Measurements from ENCODE around the gene COPS6. TPM values are rescaled to one million over a fixed set of nuclear protein-coding genes. Genes with fewer than 3 reads are reported as not detected.

Gene COPS6
- total and polyA plus RNA-seq, 2 of the 4 experiments (the other 2 are of a cell fraction): 185 to 325 TPM

GRCh38 chr7:100085515-100085914, 3.3 kb upstream of the COPS6 start:
- H3K4me3 ChIP-seq (ENCODE audit: insufficient read depth, low read depth, low read length): no peak overlapping the region
- H3K23ac ChIP-seq (ENCODE audit: low read depth, low read length): no peak overlapping the region
- H4K8ac ChIP-seq (ENCODE audit: low read depth in 2 of 2, low read length in 2 of 2): peak overlapping the region in 1 of 2 experiments; percentile 68; a peak in 3 of 4 replicates
- peak overlapping the region; percentile 60 for H2AK9ac ChIP-seq (replicated peaks; ENCODE audit: low read depth, low read length, poor library complexity)
- CTCF ChIA-PET: no interaction called here
- no peak for ATAC-seq (ENCODE audit: low read depth)
- peak overlapping the region; percentile 86 for H2AK5ac ChIP-seq (ENCODE audit: low read depth, low read length)
- peak overlapping the region; percentile 78 for H3K14ac ChIP-seq (replicated peaks; ENCODE audit: low read depth, low read length)
- peak overlapping the region; percentile 85; the same call in 2 of the 3 replicates for H2BK15ac ChIP-seq (ENCODE audit: low read depth, low read length)
- H3K79me1 ChIP-seq (ENCODE audit: low read depth in 1 of 2, low read length in 2 of 2): peaks cover 6 to 34% of the 10 kb centered on the region in 2 experiments; a peak in 3 of 4 replicates
- H4K20me1 ChIP-seq (ENCODE audit: insufficient read depth, low read length): 0 out of 2 replicates have a peak, but pooled peaks cover 2% of the 10 kb centered on the region
- peak overlapping the region; percentile 40 for H2BK5ac ChIP-seq (ENCODE audit: low read depth, low read length, poor library complexity, severe bottlenecking)
- intact Hi-C loops (cut with micrococcal nuclease): no loop called here
- H3K27me3 ChIP-seq (ENCODE audit: control insufficient read depth, insufficient read depth, low read length): no peaks in the 10 kb centered on the region
- no peak overlapping the region for H3K18ac ChIP-seq (ENCODE audit: low read depth, low read length)
- no peak overlapping the region for H3K4me2 ChIP-seq (ENCODE audit: low read depth, low read length)
- H4K91ac ChIP-seq (ENCODE audit: insufficient read depth, low read depth, low read length): peak overlapping the region; percentile 77
- peak overlapping the region; percentile 13 for H3K27ac ChIP-seq (ENCODE audit: insufficient read depth, low read length)
- peaks cover 11% of the 10 kb centered on the region for H3K9me1 ChIP-seq (ENCODE audit: insufficient read depth, low read length)
- no peak for DNase-seq
- no peak overlapping the region for H3K9ac ChIP-seq (ENCODE audit: low read depth, low read length)
- peak overlapping the region; percentile 98 for H3K4ac ChIP-seq (ENCODE audit: low read depth, low read length)
- peaks cover 3% of the 10 kb centered on the region for H3K36me3 ChIP-seq (ENCODE audit: control insufficient read depth, insufficient read depth, low read length)
- H3K4me1 ChIP-seq (ENCODE audit: control insufficient read depth, insufficient read depth, low read length): peaks cover 21% of the 10 kb centered on the region
- dilution Hi-C loops (cut with HindIII; ENCODE audit: low sequenced_read_pairs, unreplicated experiment): no loop called here
- POLR2A ChIA-PET (ENCODE audit: unreplicated experiment): no interaction called here
- no peaks in the 10 kb centered on the region for H3K9me3 ChIP-seq (ENCODE audit: control insufficient read depth, insufficient read depth, low read length)
- H2BK120ac ChIP-seq (ENCODE audit: low read depth, low read length): peak overlapping the region; percentile 95
- no TSS peak for BruUV-seq (replicated peaks)
- in situ Hi-C loops (cut with MboI; ENCODE audit: low sequenced_read_pairs): no loop called here
- H3K56ac ChIP-seq (ENCODE audit: extremely low read depth, insufficient read depth, low read length): no peak overlapping the region
- peak overlapping the region; percentile 62 for H2AFZ ChIP-seq (replicated peaks; ENCODE audit: low read length, poor library complexity)
- TF ChIP-seq MAFK (IDR thresholded peaks at IDR 0.05; ENCODE audit: low read depth, low read length): no peak
- TF ChIP-seq CEBPB (IDR thresholded peaks at IDR 0.05; ENCODE audit: low read depth, low read length): peak; percentile 33; the same call in 1 of the 2 replicates
- no CpG with 5 or more reads among the region's 3 CpGs for WGBS, 2 experiments (ENCODE audit: extremely low coverage in 2 of 2, insufficient read length in 1 of 2)
- H2BK20ac ChIP-seq (ENCODE audit: low read depth, low read length): peak overlapping the region; percentile 94
- no peak overlapping the region for H4K5ac ChIP-seq (ENCODE audit: low read depth, low read length)
